KG1 (cell line): Measurements from ENCODE around the gene LRRC55.

ENCODE experiments used
- DNase-seq: peaks from one replicate; lab custom pipeline; 2025; lab: John Stamatoyannopoulos, UW

LRRC55 gene

GRCh38 chr11:57203882-57204480 is 22.2 kb downstream of the LRRC55 start:
- no peak for DNase-seq

- DNase-seq, result no peak
Observed at GRCh38 chr11:57205041-57205641, 23.4 kb downstream of the LRRC55 start.

GRCh38 chr11:57207168-57207567 is 25.4 kb downstream of the LRRC55 start:
- no peak for DNase-seq

- no peak for DNase-seq
Observed at GRCh38 chr11:57210781-57211180, 29.0 kb downstream of the LRRC55 start.

GRCh38 chr11:57213342-57214097 is 31.8 kb downstream of the LRRC55 start:
- DNase-seq, result peak; percentile 40

GRCh38 chr11:57214098-57214417 is 32.3 kb downstream of the LRRC55 start:
- no peak for DNase-seq

- no peak for DNase-seq
Observed at GRCh38 chr11:57214494-57214893, 32.7 kb downstream of the LRRC55 start.

GRCh38 chr11:57216463-57216862 is 34.7 kb downstream of the LRRC55 start:
- DNase-seq, result no peak

- no peak for DNase-seq
Observed at GRCh38 chr11:57217053-57217452, 35.3 kb downstream of the LRRC55 start.

- DNase-seq, result peak; percentile 17
Observed at GRCh38 chr11:57219021-57219627, 37.4 kb downstream of the LRRC55 start.

GRCh38 chr11:57222239-57222638 is 40.5 kb downstream of the LRRC55 start:
- no peak for DNase-seq

GRCh38 chr11:57223601-57224000 is 41.8 kb downstream of the LRRC55 start:
- DNase-seq, result no peak

GRCh38 chr11:57224128-57224527 is 42.4 kb downstream of the LRRC55 start:
- DNase-seq, result no peak

GRCh38 chr11:57224537-57224936 is 42.8 kb downstream of the LRRC55 start:
- no peak for DNase-seq

GRCh38 chr11:57228600-57228999 is 46.8 kb downstream of the LRRC55 start:
- DNase-seq, result no peak

GRCh38 chr11:57230316-57230715 is 48.6 kb downstream of the LRRC55 start:
- DNase-seq, result no peak

- DNase-seq, result no peak
Observed at GRCh38 chr11:57230791-57231538, 49.2 kb downstream of the LRRC55 start.

GRCh38 chr11:57231539-57232253 is 49.9 kb downstream of the LRRC55 start:
- no peak for DNase-seq

- DNase-seq, result no peak
Observed at GRCh38 chr11:57233702-57234101, 51.9 kb downstream of the LRRC55 start.

- no peak for DNase-seq
Observed at GRCh38 chr11:57235761-57236703, 54.3 kb downstream of the LRRC55 start.
